ENCODE results near the gene SLC41A2. TPM values are rescaled to one million over a fixed set of nuclear protein-coding genes. Genes with fewer than 3 reads are reported as not detected.

SLC41A2 gene
- total RNA-seq, 1 donor from 2014 or later = 19.7 TPM

- TF ChIP-seq, protein P1, sequence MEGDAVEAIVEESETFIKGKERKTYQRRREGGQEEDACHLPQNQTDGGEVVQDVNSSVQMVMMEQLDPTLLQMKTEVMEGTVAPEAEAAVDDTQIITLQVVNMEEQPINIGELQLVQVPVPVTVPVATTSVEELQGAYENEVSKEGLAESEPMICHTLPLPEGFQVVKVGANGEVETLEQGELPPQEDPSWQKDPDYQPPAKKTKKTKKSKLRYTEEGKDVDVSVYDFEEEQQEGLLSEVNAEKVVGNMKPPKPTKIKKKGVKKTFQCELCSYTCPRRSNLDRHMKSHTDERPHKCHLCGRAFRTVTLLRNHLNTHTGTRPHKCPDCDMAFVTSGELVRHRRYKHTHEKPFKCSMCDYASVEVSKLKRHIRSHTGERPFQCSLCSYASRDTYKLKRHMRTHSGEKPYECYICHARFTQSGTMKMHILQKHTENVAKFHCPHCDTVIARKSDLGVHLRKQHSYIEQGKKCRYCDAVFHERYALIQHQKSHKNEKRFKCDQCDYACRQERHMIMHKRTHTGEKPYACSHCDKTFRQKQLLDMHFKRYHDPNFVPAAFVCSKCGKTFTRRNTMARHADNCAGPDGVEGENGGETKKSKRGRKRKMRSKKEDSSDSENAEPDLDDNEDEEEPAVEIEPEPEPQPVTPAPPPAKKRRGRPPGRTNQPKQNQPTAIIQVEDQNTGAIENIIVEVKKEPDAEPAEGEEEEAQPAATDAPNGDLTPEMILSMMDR (conservative IDR thresholded peaks at IDR 0.05; ENCODE audit: low read depth, low read length) = no peak
- no peak for DNase-seq (ENCODE audit: low read depth)
- H3K4me3 ChIP-seq (ENCODE audit: low read depth, low read length) = no peak overlapping the region
Measured at GRCh38 chr12:104911942-104912341, 46.1 kb downstream of the SLC41A2 start.

DNA sequence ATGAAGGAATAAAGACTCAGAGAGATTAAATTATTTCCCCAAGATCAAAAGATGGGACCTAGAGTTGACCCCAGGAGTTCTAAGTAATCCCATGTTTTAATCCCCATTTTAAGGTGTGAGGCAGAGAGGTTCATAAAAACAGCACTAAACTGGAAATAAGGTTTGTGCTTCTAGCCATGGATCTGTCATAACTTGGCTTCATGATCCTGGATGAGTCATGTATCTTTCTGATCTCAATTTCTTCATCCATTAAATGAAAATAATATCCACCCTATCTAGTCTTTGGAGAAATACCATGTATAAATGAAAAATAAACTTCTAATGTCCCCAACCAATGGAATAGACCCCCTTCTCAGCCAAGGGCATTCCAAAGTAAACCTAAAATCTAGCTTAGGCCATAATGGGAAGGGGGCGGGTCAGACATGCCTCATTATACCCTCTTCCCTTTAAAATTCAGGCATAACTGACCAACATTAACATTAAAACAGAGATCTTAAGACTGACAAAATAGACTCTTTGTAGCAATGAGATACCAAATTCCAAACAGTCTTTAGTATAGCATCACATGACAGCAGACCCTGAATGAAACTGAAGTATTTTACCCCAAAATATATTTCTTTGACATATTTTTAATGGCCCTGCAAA is 47.8 kb downstream of the SLC41A2 start:
- no peak overlapping the region for H3K4me3 ChIP-seq (ENCODE audit: low read depth, low read length)
- DNase-seq (ENCODE audit: low read depth) = no peak
- TF ChIP-seq, protein P1 (conservative IDR thresholded peaks at IDR 0.05; ENCODE audit: low read depth, low read length) = no peak

DNA sequence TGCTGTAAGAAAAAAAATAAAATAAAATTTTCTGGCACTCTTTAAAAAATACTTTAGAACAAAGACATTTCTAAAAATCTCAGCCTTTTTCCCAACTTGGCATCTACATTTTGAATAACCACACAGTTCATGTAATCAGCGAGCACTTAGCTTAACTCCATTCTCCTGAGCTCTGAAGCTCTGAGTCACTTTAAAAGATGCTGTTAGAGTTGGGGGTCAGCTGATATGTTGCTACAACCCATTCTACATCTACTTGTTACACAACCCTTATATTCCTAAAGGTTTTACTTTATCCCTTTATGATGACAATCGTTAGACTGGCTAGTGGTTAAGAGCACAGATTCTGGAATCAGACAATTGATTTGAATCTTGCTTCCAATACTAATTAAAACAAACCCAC is 48.3 kb downstream of the SLC41A2 start:
- H3K4me3 ChIP-seq (ENCODE audit: low read depth, low read length) = no peak overlapping the region
- TF ChIP-seq, protein P1 (conservative IDR thresholded peaks at IDR 0.05; ENCODE audit: low read depth, low read length) = no peak
- DNase-seq (ENCODE audit: low read depth) = no peak

Other genes with a start within 250 kb of the SLC41A2 start
- gene NOPCHAP1, start 28.0 kb upstream of the SLC41A2 start, total RNA-seq = 17.4 and 20.9 TPM in 2 replicates
- gene ALDH1L2, start 126.2 kb upstream of the SLC41A2 start, total RNA-seq = 1.5 and 1.7 TPM in 2 replicates
- 31.0 and 47.5 TPM in 2 replicates for gene WASHC4, start 149.4 kb upstream of the SLC41A2 start, total RNA-seq

All from epithelial cell of proximal tubule (primary cell).